Measurements from ENCODE around the gene SECTM1. TPM values are rescaled to one million over a fixed set of nuclear protein-coding genes. Genes with fewer than 3 reads are reported as not detected.

SECTM1 gene
- total RNA-seq, 1 donor from 2014 or later: 5.5 TPM

DNA sequence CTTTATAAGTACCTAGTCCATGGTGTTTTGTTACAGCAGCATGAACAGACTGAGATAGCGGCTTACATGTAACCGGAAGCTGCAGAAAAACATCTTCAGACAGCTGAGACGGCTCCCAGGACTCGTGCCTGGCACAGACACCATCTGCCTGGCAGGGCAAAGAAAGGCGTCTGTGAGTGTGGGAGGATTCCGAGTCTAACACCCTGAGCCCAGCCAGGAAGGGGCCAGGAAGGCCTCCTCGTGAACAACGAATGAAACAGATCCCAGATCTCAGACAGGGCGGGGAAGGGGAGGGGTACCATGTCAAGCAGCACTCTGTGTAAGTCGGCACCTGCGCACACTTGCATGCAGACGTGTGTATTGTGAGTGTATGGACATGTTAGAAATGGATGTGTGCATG lies 55.7 kb downstream of the SECTM1 start:
- intact Hi-C loops (cut with micrococcal nuclease): no loop called here
- no peak for ATAC-seq
- DNase-seq: no peak

DNA sequence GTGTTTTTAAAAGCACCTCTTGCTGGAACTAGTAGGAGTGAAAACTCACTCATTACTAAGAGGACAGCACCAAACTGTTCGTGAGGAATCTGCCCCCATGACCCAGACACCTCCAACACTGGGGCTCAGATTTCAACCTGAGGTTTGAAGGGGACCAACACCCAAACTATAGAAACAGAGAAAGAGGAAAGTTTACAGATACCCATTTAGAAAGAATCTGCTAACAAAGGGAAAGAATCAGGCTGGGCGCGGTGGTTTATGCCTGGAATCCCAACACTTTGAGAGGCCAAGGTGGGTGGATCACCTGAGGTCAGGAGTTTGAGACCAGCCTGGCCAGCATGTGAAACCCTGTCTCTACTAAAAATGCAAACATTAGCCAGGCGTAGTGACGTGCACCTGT lies 56.6 kb downstream of the SECTM1 start:
- DNase-seq (no peak), ATAC-seq (no peak)
- intact Hi-C loops (cut with micrococcal nuclease): no loop called here

DNA sequence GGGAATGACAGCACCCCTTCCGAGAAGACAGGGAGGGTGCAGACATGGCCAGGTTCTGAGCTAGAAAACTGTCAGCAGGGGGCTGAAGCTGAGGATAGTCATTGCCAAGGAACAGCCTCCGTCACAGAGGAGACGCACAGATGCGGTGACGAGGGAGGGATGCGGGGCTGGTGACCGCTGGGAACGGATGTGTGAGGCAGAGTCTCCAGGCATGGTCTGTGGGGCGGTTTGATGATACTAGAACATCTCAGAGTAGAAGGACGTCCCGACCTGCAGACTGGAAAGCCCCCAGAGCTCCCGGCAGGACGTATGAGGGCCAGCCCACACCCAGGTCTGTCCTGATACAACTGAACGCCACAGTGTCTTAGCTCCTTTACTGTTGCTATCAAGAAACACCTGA lies 58.2 kb downstream of the SECTM1 start:
- ATAC-seq (no peak), DNase-seq (no peak)
- intact Hi-C loops (cut with micrococcal nuclease): no loop called here

DNA sequence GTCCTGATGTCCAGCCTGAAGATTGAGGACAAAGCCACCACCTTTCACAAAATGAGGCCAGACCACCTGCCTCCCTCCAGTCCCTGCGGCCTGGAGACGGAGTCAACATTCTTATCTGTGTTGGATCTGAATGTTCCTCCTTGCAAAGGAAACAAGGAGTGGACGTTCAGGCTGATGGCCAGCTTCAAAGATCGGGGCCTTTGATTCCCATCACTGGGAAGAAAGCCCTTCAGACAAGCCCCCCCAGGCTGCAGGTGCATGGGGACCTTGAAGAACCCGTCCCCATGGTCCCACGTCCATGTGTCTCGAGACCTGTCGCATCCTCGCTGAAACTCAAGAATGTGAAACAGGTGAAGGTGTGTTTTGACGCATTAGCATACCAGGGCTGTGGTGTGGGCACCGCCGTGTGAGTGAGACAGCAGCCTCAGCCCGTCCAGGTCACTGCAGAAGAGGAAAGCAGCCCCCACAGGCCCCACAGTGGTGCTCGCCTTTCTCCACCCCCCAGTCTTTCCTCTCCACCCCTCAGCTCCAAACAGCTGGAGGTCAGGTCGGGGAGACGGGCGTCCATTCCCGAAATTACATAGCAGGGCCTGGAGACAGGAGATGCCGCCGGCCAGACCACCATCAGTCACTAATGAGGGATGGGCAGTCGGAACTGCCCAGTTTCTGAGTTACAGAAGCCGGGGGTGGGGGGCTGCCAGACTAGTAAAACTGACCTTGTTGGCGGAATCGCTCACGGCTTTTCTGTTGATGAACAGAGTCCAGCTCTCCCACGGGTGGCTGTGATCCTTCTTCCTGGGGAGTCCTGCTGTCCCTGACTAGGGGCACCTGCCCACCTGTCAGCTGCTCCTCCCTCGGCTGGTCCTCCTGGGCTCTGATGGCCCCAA lies 59.2 kb downstream of the SECTM1 start:
- intact Hi-C loops (cut with micrococcal nuclease): no loop called here
- DNase-seq (no peak), ATAC-seq (no peak)

DNA sequence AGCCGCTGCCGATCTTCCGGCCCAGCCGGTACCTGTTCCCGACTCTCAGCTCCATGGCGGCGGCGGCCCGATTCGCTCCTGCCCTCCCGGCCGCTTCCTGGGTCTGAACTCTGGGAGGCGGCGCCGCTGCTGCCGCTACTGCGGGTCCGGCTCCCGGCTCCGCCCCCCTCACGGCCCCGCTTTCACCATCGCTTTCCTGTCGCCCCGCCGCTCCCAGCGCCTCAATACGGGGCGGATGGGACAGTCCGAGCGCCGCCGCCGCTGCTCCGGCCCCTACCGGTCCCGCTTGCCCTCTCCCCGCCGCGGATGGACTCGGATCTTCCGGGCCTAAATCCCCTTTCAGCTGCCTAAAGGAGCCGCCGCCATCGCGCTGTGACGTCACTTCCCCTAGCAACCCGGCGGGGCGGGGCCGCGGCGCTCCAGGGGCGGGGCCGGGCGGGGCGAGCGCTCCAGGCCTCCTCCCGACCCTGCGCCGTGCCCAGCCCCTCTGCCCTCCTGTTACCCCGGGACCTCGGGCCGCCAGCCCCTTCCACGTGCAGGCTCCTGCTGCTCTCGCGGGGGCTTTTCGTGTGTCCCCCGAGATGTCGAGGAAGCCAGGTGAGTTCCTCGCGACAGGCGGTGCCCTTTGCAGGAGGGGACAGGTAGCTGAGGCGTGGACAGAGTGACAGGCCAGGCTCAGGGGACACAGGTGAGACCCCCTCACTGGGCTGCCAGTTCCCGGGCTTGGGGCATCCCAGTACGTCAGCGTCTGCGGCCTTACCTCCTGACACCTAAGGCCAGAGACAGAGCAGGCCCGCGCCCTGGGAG lies 60.0 kb downstream of the SECTM1 start, which contains the start of gene CSNK1D:
CSNK1D (minus strand) TSS at position 374 of the 807 bp plus-strand sequence; CDS start at position 55, 319 bp downstream.
- ATAC-seq: peak; percentile 94
- intact Hi-C loops (cut with micrococcal nuclease): no loop called here
- peak; percentile 97 for DNase-seq

DNA sequence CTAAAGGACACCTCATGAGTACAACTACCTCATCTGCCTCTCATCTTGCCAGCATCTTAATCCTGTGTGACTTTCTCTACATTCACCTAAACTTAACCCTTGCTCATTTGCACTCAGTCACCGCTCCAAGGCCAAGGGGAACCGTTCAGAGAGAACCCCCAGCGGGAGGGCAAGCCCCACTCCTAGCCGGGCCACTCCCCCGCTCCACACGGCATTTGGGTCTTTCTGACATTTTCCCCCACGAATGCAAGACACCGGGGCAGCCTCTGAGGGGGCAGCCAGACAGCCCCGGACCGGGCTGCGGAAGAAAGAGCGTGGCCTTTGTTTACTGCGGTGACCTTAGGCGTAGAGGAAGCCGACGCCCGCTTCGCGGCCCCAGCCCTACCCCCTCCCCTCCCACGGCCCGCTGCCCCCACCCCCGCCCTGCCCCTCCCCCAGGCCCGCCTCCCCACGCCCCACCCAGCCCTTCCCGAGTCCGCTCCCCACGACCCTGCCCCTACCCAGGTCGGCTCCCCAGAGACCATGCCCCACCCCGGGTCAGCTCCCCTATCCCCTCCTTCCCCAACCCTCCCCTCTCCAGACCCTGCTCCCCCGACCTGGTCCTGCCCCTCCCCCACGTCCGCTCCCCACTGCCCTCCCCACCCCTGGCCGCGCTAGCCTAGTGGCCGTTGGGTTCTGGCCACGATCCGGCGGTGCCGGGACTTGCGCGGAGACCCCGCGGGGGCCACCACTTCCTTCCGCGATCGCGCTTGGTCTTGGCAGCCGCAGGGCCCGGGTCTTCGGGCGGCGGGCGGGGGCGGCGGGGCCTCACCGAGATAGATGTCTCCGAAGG lies 60.9 kb downstream of the SECTM1 start:
- intact Hi-C loops (cut with micrococcal nuclease): no loop called here
- ATAC-seq (peak; percentile 48), DNase-seq (peak; percentile 62)

DNA sequence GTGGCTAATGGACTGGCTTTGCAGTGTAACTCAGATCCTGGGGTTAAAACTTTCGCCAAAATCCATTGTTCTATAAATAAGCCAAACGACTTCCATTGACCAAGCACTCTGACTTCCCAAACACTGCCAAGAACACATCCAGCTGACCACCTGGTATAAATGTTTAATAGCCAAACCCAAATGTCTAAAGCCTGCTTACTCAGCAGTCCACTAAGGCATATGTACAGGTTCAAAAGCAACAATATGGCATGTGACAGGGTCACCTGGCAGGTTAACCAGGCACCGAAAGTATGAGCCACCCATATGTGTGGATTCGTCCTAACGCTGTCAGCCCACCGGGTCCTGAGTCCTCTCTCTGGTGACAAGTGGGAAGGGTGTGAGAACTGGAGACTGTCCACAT lies 62.2 kb downstream of the SECTM1 start:
- no peak for ATAC-seq
- no peak for DNase-seq
- intact Hi-C loops (cut with micrococcal nuclease): no loop called here

Other genes starting within 250 kb of the SECTM1 start
- gene FASN, start 235.5 kb downstream of the SECTM1 start, total RNA-seq: 17.0 TPM
- 8.1 TPM for gene CCDC57, start 120.9 kb downstream of the SECTM1 start, total RNA-seq
- gene SLC16A3, start 104.7 kb downstream of the SECTM1 start, total RNA-seq: 7.8 TPM
- 64.4 TPM for gene CSNK1D, start 60.1 kb downstream of the SECTM1 start, total RNA-seq
- gene CD7, start 16.2 kb downstream of the SECTM1 start, total RNA-seq: 0.64 TPM
- not detected for gene TEX19, start 25.5 kb upstream of the SECTM1 start, total RNA-seq
- gene UTS2R, start 38.0 kb upstream of the SECTM1 start, total RNA-seq: 2.1 TPM
- 18.6 TPM for gene HEXD, start 84.6 kb upstream of the SECTM1 start, total RNA-seq
- 28.5 TPM for gene OGFOD3, start 84.8 kb upstream of the SECTM1 start, total RNA-seq
- 30.8 TPM for gene CYBC1, start 117.0 kb upstream of the SECTM1 start, total RNA-seq
- 90.4 TPM for gene NARF, start 125.0 kb upstream of the SECTM1 start, total RNA-seq
- 41.5 TPM for gene FOXK2, start 186.0 kb upstream of the SECTM1 start, total RNA-seq

Data from left ventricle myocardium superior (tissue), 1 donor.